H9 (cell line): Measurements from ENCODE around the gene BTN1A1. TPM values are rescaled to one million over a fixed set of nuclear protein-coding genes. Genes with fewer than 3 reads are reported as not detected.

Experiments used
- DNase-seq: peaks from one replicate; pipeline ENCODE4 v3.0.0-alpha.2; 2017
- H2AFZ ChIP-seq: one replicate; pipeline ENCODE4 v1.6.1; 2013; ENCODE audit warnings: mild to moderate bottlenecking, low read length, control low read depth, moderate library complexity
- H2AK5ac ChIP-seq: 2 replicates; pipeline ENCODE4 v1.6.1; 2013; ENCODE audit warnings: low read length, control low read depth, mixed read lengths; ENCODE audit not compliant: insufficient read length
- H2BK120ac ChIP-seq: one replicate; pipeline ENCODE4 v1.6.1; 2013; ENCODE audit warnings: low read depth, mild to moderate bottlenecking, low read length, control low read depth, inconsistent platforms; ENCODE audit not compliant: poor library complexity, severe bottlenecking
- H2BK12ac ChIP-seq: 2 replicates; pipeline ENCODE4 v1.6.1; 2013; ENCODE audit warnings: low read length, control low read depth, mixed read lengths, low read depth; ENCODE audit not compliant: insufficient read length
- H2BK15ac ChIP-seq: 2 replicates; pipeline ENCODE4 v1.6.1; 2013; ENCODE audit warnings: low read depth, low read length, control low read depth
- H2BK20ac ChIP-seq: one replicate; pipeline ENCODE4 v1.6.1; 2013; ENCODE audit warnings: low read depth, mild to moderate bottlenecking, low read length, control low read depth, inconsistent platforms; ENCODE audit not compliant: poor library complexity, severe bottlenecking
- H2BK5ac ChIP-seq: 2 replicates; pipeline ENCODE4 v1.6.1; 2013; ENCODE audit warnings: low read length, control low read depth, mixed read lengths; ENCODE audit not compliant: insufficient read length
- H3K14ac ChIP-seq: 2 replicates; pipeline ENCODE4 v1.6.1; 2013; ENCODE audit warnings: low read length, control low read depth; ENCODE audit not compliant: insufficient read depth
- H3K18ac ChIP-seq: 2 replicates; pipeline ENCODE4 v1.6.1; 2013; ENCODE audit warnings: low read depth, mild to moderate bottlenecking, mixed read lengths, low read length, control low read depth; ENCODE audit not compliant: insufficient read length
- H3K23ac ChIP-seq: 2 replicates; pipeline ENCODE4 v1.6.1; 2013; ENCODE audit warnings: low read length, control low read depth, mixed read lengths, low read depth; ENCODE audit not compliant: insufficient read length
- H3K23me2 ChIP-seq: 2 replicates; pipeline ENCODE4 v1.6.1; 2013; ENCODE audit warnings: low read depth, mild to moderate bottlenecking, mixed read lengths, low read length, control low read depth; ENCODE audit not compliant: insufficient read length, poor library complexity, severe bottlenecking
- H3K27ac ChIP-seq: 2 replicates; pipeline ENCODE4 v1.5.1; 2013; ENCODE audit warnings: low read length, control low read depth, mixed read lengths, low read depth; ENCODE audit not compliant: insufficient read length
- H3K27me3 ChIP-seq: 2 replicates; pipeline ENCODE4 v1.6.1; 2013; ENCODE audit warnings: low read length, control low read depth, inconsistent platforms; ENCODE audit not compliant: insufficient read depth
- H3K4ac ChIP-seq: 2 replicates; pipeline ENCODE4 v1.6.1; 2013; ENCODE audit warnings: low read depth, mild to moderate bottlenecking, control low read depth, inconsistent platforms, low read length, moderate library complexity
- H3K4me1 ChIP-seq: 2 replicates; pipeline ENCODE4 v1.6.1; 2013; ENCODE audit warnings: low read length, control low read depth, inconsistent platforms; ENCODE audit not compliant: insufficient read depth
- H3K4me2 ChIP-seq: 2 replicates; pipeline ENCODE4 v1.6.1; 2013; ENCODE audit warnings: low read length, control low read depth, mixed read lengths; ENCODE audit not compliant: insufficient read length, insufficient read depth
- H3K56ac ChIP-seq: 2 replicates; pipeline ENCODE4 v1.6.1; 2013; ENCODE audit warnings: low read depth, mild to moderate bottlenecking, mixed read lengths, low read length, control low read depth; ENCODE audit not compliant: insufficient read length
- H3K79me1 ChIP-seq: 2 replicates; pipeline ENCODE4 v1.6.1; 2013; ENCODE audit warnings: low read depth, mild to moderate bottlenecking, moderate library complexity, low read length, control low read depth, inconsistent platforms; ENCODE audit not compliant: insufficient read depth, poor library complexity, severe bottlenecking
- H3K79me2 ChIP-seq: 2 replicates; pipeline ENCODE4 v1.6.1; 2013; ENCODE audit warnings: low read length, control low read depth, inconsistent platforms; ENCODE audit not compliant: insufficient read depth
- H3K9ac ChIP-seq: 2 replicates; pipeline ENCODE4 v1.6.1; 2013; ENCODE audit warnings: low read length, control low read depth, mixed read lengths; ENCODE audit not compliant: insufficient read length; ENCODE audit errors: extremely low read depth
- H3K9me3 ChIP-seq: one replicate; pipeline ENCODE4 v1.6.1; 2013; ENCODE audit warnings: low read depth, low read length, inconsistent platforms; ENCODE audit not compliant: control insufficient read depth
- H3T11ph ChIP-seq: one replicate; pipeline ENCODE4 v1.6.1; 2013; ENCODE audit warnings: mild to moderate bottlenecking, low read length, control low read depth, inconsistent platforms
- H4K20me1 ChIP-seq: one replicate; pipeline ENCODE4 v1.6.1; 2013; ENCODE audit not compliant: control insufficient read depth, insufficient read length, insufficient read depth
- H4K5ac ChIP-seq: 2 replicates; pipeline ENCODE4 v1.6.1; 2013; ENCODE audit warnings: low read depth, mild to moderate bottlenecking, mixed read lengths, low read length, control low read depth; ENCODE audit not compliant: insufficient read length
- H4K8ac ChIP-seq: replicated peaks from 2 replicates; pipeline ENCODE4 v1.6.1; 2013; ENCODE audit warnings: low read length, control low read depth, mixed read lengths, low read depth; ENCODE audit not compliant: insufficient read length
- H4K91ac ChIP-seq: 2 replicates; pipeline ENCODE4 v1.6.1; 2013; ENCODE audit warnings: low read depth, mild to moderate bottlenecking, moderate library complexity, mixed read lengths, low read length, control low read depth; ENCODE audit not compliant: insufficient read length
- H3K27ac Mint-ChIP-seq, 3 experiments: 2 replicates in 2 of 3; 3 replicates in 1 of 3; pipeline ENCODE4 v1.8.0; 2020 to 2021; ENCODE audit warnings: mixed read lengths in 3 of 3, mild to moderate bottlenecking in 1 of 3, moderate library complexity in 1 of 3
- H3K27me3 Mint-ChIP-seq: 2 replicates; pipeline ENCODE4 v1.8.0; 2021; ENCODE audit warnings: low read depth, mild to moderate bottlenecking, moderate library complexity, mixed read lengths
- H3K36me3 Mint-ChIP-seq, 3 experiments: 2 replicates in 2 of 3; 3 replicates in 1 of 3; pipeline ENCODE4 v1.8.0; 2020 to 2021; ENCODE audit warnings: low read depth in 3 of 3, mixed read lengths in 3 of 3; ENCODE audit not compliant: insufficient read depth in 1 of 3
- H3K4me1 Mint-ChIP-seq, 2 experiments: 2 replicates each; pipeline ENCODE4 v1.8.0; 2020; ENCODE audit warnings: mixed read lengths in 2 of 2
- H3K4me3 Mint-ChIP-seq, 2 experiments: 2 replicates in 1 of 2; 3 replicates in 1 of 2; pipeline ENCODE4 v1.8.0; 2020 to 2021; ENCODE audit warnings: mild to moderate bottlenecking in 2 of 2, mixed read lengths in 2 of 2, moderate library complexity in 1 of 2
- H3K9me3 Mint-ChIP-seq, 2 experiments: 2 replicates in 1 of 2; 3 replicates in 1 of 2; pipeline ENCODE4 v1.8.0; 2020; ENCODE audit warnings: mild to moderate bottlenecking in 2 of 2, mixed read lengths in 2 of 2, moderate library complexity in 1 of 2
- WGBS: extraction: QIAGEN DNeasy Blood & Tissue Kit; methylation state at CpG from one replicate; pipeline ENCODE4 v1.1.7; 2013; ENCODE audit warnings: missing lambda C conversion rate, low lambda C conversion rate, mixed read lengths; ENCODE audit not compliant: insufficient read length; ENCODE audit errors: extremely low coverage; 5-methylcytosine and 5-hydroxymethylcytosine counted together
- total RNA-seq: library from RNA; stranded (reverse); gene quantifications from 2 replicates; pipeline ENCODE4 v1.2.1, GENCODE V29; 2021
- TF ChIP-seq, protein P1 (sequence below): fragments of 200-600 bp; sonication (generic); conservative IDR thresholded peaks from 3 replicates; pipeline ENCODE4 v1.8.0; 2021; ENCODE audit warnings: antibody characterized with exemption, mild to moderate bottlenecking

BTN1A1 gene
- total RNA-seq, 1 experiment from 2014 or later = 0.15 TPM

- H3K4me1 ChIP-seq = no peaks in the 10 kb centered on the region
- Mint-ChIP-seq H3K27ac (no peak overlapping the region), H3K9me3 (no peaks in the 10 kb centered on the region; a peak in 1 of 5 replicates), H3K4me3 (no peak overlapping the region), H3K36me3 (peaks cover 60 to 87% (median 75%) of the 10 kb centered on the region in 3 experiments), H3K27me3 (peaks cover 1% of the 10 kb centered on the region; the same call in 1 of the 2 replicates), H3K4me1 (no peaks in the 10 kb centered on the region)
- no peak overlapping the region for H3K27ac ChIP-seq
- H3K27me3 ChIP-seq = no peaks in the 10 kb centered on the region
- TF ChIP-seq, protein P1, sequence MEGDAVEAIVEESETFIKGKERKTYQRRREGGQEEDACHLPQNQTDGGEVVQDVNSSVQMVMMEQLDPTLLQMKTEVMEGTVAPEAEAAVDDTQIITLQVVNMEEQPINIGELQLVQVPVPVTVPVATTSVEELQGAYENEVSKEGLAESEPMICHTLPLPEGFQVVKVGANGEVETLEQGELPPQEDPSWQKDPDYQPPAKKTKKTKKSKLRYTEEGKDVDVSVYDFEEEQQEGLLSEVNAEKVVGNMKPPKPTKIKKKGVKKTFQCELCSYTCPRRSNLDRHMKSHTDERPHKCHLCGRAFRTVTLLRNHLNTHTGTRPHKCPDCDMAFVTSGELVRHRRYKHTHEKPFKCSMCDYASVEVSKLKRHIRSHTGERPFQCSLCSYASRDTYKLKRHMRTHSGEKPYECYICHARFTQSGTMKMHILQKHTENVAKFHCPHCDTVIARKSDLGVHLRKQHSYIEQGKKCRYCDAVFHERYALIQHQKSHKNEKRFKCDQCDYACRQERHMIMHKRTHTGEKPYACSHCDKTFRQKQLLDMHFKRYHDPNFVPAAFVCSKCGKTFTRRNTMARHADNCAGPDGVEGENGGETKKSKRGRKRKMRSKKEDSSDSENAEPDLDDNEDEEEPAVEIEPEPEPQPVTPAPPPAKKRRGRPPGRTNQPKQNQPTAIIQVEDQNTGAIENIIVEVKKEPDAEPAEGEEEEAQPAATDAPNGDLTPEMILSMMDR = no peak
- H3T11ph ChIP-seq = no peak overlapping the region
- no peaks in the 10 kb centered on the region for H3K79me2 ChIP-seq
- no CpG with 5 or more reads among the region's 3 CpGs for WGBS
- H3K79me1 ChIP-seq = no peaks in the 10 kb centered on the region
- H3K23ac ChIP-seq = no peak overlapping the region
- no peak overlapping the region for H3K18ac ChIP-seq
- H4K8ac ChIP-seq = no peak overlapping the region
- H2AFZ ChIP-seq = no peak overlapping the region
- DNase-seq = no peak
- no peak overlapping the region for H2AK5ac ChIP-seq
- H3K4ac ChIP-seq = no peak overlapping the region
- no peak overlapping the region for H2BK120ac ChIP-seq
- H3K9ac ChIP-seq = no peak overlapping the region
- H3K14ac ChIP-seq = no peak overlapping the region
- H2BK12ac ChIP-seq = no peak overlapping the region
- H3K56ac ChIP-seq = no peak overlapping the region
- no peak overlapping the region for H4K91ac ChIP-seq
- no peak overlapping the region for H2BK20ac ChIP-seq
- no peak overlapping the region for H2BK5ac ChIP-seq
- no peaks in the 10 kb centered on the region for H3K23me2 ChIP-seq
- H3K4me2 ChIP-seq = no peak overlapping the region
- H4K5ac ChIP-seq = no peak overlapping the region
- H2BK15ac ChIP-seq = no peak overlapping the region
- no peaks in the 10 kb centered on the region for H3K9me3 ChIP-seq
- H4K20me1 ChIP-seq = no peaks in the 10 kb centered on the region
Observed at GRCh38 chr6:26465776-26466175, 34.3 kb upstream of the BTN1A1 start.
